Neural crest cell (in vitro differentiated cells): ENCODE results near the gene ADGRV1. TPM values are rescaled to one million over a fixed set of nuclear protein-coding genes. Genes with fewer than 3 reads are reported as not detected.

Source experiments
- DNase-seq: peaks from one replicate; pipeline ENCODE4 v3.0.0; 2021; ENCODE audit warnings: low read depth, mixed read lengths, low spot score
- H3K27ac Mint-ChIP-seq: one replicate; pipeline ENCODE4 v1.8.0; 2021; ENCODE audit warnings: mild to moderate bottlenecking, mixed read lengths; ENCODE audit not compliant: unreplicated experiment
- H3K27me3 Mint-ChIP-seq: 2 replicates; pipeline ENCODE4 v1.8.0; 2021; ENCODE audit warnings: low read depth, mild to moderate bottlenecking, mixed read lengths
- H3K36me3 Mint-ChIP-seq: 2 replicates; pipeline ENCODE4 v1.8.0; 2021; ENCODE audit warnings: low read depth, mild to moderate bottlenecking, mixed read lengths
- H3K4me1 Mint-ChIP-seq: 2 replicates; pipeline ENCODE4 v1.8.0; 2021; ENCODE audit warnings: mixed read lengths
- H3K4me3 Mint-ChIP-seq: one replicate; pipeline ENCODE4 v1.8.0; 2021; ENCODE audit warnings: mild to moderate bottlenecking, mixed read lengths
- H3K9me3 Mint-ChIP-seq: 2 replicates; pipeline ENCODE4 v1.8.0; 2021; ENCODE audit warnings: mixed read lengths
- total RNA-seq: library from RNA; stranded (reverse); gene quantifications from 2 replicates; pipeline ENCODE4 v1.2.1, GENCODE V29; 2021
- TF ChIP-seq, protein P1 (sequence below): fragments of 200-600 bp; sonication (generic); conservative IDR thresholded peaks from 2 replicates; pipeline ENCODE4 v1.5.0; 2021; ENCODE audit warnings: antibody characterized with exemption, mild to moderate bottlenecking

ADGRV1 gene
- total RNA-seq, 1 donor from 2014 or later: 43.4 TPM

DNA sequence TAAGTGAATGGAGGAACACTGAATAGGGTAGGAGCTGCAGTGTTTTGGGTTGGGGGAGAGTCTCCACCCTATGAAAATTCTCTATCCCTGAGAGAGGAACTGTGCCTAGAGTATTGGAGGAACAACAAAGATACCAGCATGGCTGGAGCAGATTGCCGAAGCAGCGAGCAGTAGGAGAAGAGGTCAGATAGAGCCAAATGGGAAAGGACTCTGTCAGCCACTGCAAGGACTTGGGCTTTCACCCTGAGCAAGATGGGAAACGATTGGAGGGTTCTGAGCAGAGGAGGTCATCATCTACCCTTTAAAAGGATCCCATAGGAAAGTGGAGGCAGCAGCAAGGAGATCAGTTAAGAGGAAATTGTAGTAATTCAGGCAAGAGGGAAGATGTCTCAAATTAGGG lies 24.8 kb upstream of the ADGRV1 start:
- H3K27ac Mint-ChIP-seq: no peak overlapping the region
- TF ChIP-seq, protein P1, sequence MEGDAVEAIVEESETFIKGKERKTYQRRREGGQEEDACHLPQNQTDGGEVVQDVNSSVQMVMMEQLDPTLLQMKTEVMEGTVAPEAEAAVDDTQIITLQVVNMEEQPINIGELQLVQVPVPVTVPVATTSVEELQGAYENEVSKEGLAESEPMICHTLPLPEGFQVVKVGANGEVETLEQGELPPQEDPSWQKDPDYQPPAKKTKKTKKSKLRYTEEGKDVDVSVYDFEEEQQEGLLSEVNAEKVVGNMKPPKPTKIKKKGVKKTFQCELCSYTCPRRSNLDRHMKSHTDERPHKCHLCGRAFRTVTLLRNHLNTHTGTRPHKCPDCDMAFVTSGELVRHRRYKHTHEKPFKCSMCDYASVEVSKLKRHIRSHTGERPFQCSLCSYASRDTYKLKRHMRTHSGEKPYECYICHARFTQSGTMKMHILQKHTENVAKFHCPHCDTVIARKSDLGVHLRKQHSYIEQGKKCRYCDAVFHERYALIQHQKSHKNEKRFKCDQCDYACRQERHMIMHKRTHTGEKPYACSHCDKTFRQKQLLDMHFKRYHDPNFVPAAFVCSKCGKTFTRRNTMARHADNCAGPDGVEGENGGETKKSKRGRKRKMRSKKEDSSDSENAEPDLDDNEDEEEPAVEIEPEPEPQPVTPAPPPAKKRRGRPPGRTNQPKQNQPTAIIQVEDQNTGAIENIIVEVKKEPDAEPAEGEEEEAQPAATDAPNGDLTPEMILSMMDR: no peak
- no peak for DNase-seq
- H3K4me3 Mint-ChIP-seq: no peak overlapping the region
- H3K27me3 Mint-ChIP-seq: peaks cover 20% of the 10 kb centered on the region
- H3K4me1 Mint-ChIP-seq: peaks cover 30% of the 10 kb centered on the region
- H3K9me3 Mint-ChIP-seq: no peaks in the 10 kb centered on the region
- H3K36me3 Mint-ChIP-seq: no peaks in the 10 kb centered on the region

DNA sequence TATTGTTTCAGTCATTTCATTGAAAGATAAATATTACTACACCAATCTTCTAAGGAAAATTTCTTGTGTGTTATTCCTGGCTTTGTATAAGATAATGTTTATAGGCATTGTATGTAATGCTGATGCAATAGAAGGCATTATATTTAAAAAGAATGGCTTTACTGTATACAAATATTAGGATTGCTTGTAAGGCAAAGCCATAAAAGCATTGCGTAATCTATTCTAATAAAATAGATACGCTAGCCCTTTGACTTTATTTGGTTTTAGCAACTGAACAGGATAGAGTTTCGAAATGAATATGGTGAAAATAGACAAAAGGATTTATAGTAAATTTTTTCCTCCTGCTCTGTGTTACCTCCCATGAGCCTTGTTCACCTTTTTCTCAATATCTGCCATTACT lies 23.7 kb upstream of the ADGRV1 start:
- H3K4me1 Mint-ChIP-seq: peaks cover 26% of the 10 kb centered on the region
- H3K27ac Mint-ChIP-seq: no peak overlapping the region
- TF ChIP-seq, protein P1: no peak
- no peak overlapping the region for H3K4me3 Mint-ChIP-seq
- no peak for DNase-seq
- H3K27me3 Mint-ChIP-seq: peaks cover 20% of the 10 kb centered on the region
- H3K36me3 Mint-ChIP-seq: no peaks in the 10 kb centered on the region
- H3K9me3 Mint-ChIP-seq: no peaks in the 10 kb centered on the region

DNA sequence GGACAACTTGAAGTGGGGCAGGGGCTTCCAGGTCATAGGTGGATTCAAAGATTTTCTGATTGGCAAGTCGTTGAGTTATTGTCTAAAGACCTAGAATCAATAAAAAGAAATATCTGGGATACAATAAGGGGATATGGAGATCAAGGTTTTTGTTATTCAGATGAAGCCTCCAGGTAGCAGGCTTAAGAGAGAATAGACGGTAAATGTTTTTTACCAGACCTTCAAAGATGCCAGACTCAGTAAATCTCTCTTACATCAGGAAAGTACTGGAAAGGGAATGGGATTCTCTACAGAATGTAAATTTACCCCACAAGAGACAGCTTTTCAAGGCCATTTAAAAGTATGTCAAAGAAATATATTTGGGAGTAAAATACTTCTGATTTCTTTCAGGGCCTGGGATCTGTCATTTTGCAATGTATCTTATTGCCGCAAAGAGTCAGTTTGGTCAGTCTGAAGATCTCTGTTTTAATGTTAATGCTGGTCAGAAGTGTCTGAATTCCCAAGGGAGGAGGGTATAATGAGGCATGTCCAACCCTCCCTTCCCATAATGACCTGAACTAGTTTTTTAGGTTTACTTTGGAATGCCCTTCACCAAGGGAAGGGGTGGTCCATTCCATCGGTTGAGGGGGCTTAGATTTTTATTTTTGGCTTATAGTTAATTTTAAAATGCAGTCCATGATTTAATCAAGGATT lies 15.6 kb upstream of the ADGRV1 start:
- no peaks in the 10 kb centered on the region for H3K9me3 Mint-ChIP-seq
- no peak overlapping the region for H3K27ac Mint-ChIP-seq
- peaks cover 31% of the 10 kb centered on the region for H3K27me3 Mint-ChIP-seq
- DNase-seq: no peak
- no peaks in the 10 kb centered on the region for H3K36me3 Mint-ChIP-seq
- TF ChIP-seq, protein P1: no peak
- H3K4me3 Mint-ChIP-seq: no peak overlapping the region
- H3K4me1 Mint-ChIP-seq: peaks cover 17% of the 10 kb centered on the region

DNA sequence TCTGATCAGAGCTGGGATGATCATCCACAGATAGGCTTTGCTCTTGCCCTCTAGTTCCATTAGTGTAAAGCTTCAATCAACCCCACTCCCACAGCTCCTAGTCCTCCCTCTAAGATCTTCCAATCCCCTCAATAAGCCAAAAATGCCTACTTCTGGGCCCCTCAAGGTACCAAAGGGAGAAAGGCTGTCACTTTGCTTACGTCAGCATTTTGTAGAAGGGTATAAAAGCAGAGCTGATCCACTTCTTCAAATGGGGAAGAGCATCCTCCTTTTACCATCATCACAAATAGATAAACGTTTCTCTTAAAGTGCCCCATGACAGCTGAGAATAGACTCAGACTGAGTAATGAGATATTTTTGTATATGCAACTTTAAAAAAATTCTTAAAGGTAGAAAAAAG lies 13.1 kb upstream of the ADGRV1 start:
- H3K9me3 Mint-ChIP-seq: no peaks in the 10 kb centered on the region
- H3K4me3 Mint-ChIP-seq: no peak overlapping the region
- peaks cover 36% of the 10 kb centered on the region for H3K27me3 Mint-ChIP-seq
- H3K27ac Mint-ChIP-seq: no peak overlapping the region
- no peaks in the 10 kb centered on the region for H3K36me3 Mint-ChIP-seq
- DNase-seq: no peak
- peaks cover 22% of the 10 kb centered on the region for H3K4me1 Mint-ChIP-seq
- TF ChIP-seq, protein P1: no peak

DNA sequence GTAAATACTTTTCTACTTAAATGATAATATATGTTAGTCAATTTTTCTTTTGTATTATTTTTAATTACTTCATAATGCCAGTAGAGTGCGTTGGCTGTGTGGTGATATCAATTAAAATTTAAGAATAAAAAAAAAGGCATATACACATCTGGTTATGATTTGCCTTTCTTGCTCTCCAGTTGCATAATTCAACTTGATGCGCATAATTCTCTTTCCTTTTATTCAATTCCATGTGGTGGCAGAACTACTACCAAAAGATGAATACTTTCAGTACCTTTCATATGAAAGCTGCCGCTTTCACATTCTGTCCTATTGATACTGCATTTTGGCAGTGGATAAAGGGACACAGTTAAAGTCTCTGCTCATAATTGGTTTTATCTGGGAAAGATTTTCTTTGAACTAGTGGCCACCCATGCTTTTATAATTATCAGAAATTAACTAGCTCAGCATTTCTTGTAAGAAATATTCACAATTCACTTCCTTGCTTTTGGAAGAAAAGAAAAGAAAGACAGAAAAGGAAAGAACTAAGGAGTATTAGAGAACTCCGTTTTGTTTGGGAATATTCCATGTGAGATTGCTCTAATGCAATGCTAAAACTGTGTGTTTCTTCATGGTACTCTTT lies 12.3 kb upstream of the ADGRV1 start:
- Mint-ChIP-seq H3K9me3 (no peaks in the 10 kb centered on the region), H3K36me3 (no peaks in the 10 kb centered on the region), H3K4me1 (peaks cover 22% of the 10 kb centered on the region), H3K4me3 (no peak overlapping the region), H3K27me3 (peaks cover 38% of the 10 kb centered on the region), H3K27ac (peak overlapping the region; percentile 12)
- TF ChIP-seq, protein P1: no peak
- DNase-seq: no peak
